Activated T-cell treated with anti-CD3 and anti-CD28 coated beads for 24 hours (primary cell): ENCODE data around the gene ROBO1.

Experiments
- DNase-seq: peaks from one replicate; pipeline ENCODE4 v3.0.0-alpha.2; 2020; ENCODE audit warnings: low read depth

ROBO1 gene

DNA sequence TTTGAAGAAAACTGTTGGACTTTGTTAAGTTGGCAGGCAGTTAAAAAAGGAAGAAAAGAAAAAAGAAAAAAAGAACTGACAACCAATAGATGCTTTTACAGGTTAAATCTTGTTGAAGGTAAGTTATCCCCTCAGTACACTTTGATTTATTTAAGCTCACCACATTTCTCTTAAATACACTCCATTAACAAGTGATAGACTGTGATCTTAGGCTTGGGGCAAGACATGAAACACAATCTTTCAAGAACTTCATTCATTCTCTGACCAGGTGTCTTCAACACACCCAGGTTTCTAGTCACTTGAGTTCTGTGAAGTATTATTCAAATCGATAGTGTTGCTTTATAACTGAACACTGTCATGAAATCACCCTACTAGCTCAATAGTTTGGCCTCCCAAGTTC is 751.9 kb downstream of the ROBO1 start:
- no peak for DNase-seq

DNA sequence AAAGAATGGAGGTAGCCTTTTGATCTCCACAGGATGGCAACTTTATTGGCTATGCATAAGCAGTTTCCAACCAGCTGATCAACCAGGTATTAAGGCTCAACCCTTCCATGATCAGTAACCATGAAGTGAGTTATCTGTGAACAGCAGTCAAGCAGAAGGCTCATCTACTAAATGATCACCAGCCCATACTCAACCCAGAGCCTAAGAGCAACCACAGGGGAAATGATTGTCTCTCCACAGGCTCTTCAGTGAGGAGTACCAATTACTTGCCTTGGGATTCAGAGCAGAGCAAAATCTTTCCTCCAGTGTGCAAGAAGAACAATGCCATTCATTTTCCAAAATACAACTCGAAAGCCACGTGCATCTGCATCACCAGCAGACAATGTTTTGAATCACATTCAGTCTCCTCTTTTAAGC is 754.8 kb downstream of the ROBO1 start:
- no peak for DNase-seq

DNA sequence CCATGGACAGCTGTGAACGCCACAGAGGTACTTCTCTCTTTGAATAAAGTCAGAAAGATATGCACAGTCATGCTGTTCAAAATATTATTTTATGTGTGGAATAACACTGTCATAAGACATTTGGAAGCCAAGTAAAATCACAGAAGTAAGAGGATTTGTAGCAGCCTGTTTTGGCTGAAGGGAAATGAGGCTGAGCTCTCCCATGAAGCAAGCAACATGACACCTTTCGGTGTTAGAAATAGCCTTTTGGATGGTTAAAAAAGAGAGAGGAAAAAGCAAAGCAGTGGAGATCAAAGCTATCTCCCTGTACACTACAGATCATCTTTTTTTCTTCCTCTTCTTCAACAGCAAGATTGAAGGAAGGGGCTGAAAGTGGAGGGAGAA is 755.3 kb downstream of the ROBO1 start:
- no peak for DNase-seq

DNA sequence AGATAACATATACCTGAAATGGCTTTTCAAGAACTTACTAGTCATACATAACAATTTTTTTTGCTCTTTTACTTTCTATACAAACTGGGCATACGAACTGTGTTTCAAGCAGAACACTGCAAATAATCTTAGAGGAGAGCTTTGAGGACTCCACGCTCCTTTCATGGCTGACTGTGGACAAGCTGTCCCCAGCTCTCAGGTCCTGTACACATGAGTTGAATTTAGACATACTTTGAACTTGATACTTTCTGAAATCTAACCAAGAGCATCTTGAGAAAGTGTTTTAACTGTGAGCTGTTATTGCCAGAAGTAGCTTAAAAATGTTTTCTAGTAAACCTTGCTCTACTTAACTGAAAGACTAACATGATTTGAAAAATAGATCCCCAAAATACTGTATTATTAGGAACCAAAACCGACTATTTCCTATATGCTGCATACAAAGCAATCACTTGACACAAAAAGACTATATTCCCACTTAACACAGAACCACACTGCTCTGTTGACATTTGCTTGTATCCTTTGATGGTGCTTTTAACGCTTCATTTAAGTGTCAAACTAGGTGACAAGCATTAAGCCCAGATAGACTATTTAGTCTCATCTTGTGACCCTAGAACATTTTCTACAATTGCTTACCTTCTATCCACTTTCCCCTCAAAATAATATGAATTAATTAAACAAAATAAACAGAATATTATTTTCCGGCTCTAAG is 755.8 kb downstream of the ROBO1 start:
- no peak for DNase-seq

DNA sequence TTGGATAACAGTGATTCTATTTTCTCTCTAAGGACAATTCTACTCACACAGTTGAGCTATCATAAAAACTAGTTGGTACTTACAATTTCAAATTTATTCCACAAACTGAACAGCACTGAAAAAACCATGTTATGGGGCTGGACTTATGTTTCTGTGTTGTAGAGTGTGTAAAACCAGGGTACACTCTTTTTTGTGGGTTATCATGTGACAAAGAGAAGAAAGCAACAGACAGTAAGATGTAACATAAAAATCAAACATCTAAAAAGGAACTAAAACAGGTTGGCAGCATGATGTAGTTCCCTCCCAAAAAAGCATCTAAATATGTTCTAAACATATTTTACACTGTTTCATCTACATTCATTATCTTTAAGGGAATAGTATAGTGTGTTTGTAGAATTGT is 757.9 kb downstream of the ROBO1 start:
- no peak for DNase-seq

DNA sequence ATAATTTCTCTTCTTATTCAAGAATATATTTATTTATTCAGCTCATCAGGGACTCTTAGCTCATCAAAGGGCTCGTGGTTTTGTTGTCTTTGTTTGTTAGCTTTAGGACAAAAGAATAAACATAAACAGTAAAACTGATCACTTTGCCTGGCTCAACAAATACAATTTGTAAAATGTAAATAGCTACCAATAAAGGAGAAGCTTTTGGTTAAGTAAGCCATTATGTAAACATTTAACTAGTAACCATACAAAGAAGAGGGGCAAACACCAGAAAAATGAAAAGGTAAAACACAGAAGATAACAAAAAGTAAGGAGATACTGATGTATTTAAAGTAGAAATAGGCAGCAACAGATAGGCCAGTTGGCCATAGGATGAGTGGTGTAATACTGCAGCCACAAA is 761.7 kb downstream of the ROBO1 start:
- no peak for DNase-seq

DNA sequence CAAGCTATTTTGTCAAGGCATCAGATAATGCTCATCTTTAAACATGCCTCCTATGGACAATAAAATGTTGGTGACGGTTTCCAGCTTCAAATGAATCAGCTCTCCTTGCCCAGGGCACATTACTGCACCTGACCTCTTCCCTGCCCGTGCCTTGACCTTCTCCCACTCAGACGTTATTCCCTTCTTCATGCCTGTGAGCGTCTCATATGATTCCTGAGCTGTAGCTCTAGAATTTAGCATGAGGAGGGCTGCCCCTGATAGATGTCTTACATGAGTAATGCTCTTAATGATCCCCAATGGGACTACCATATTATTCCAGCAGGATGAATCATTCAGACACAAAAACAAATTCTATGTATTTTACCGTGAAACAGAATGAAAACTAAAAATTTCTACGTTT is 762.7 kb downstream of the ROBO1 start:
- DNase-seq: no peak

DNA sequence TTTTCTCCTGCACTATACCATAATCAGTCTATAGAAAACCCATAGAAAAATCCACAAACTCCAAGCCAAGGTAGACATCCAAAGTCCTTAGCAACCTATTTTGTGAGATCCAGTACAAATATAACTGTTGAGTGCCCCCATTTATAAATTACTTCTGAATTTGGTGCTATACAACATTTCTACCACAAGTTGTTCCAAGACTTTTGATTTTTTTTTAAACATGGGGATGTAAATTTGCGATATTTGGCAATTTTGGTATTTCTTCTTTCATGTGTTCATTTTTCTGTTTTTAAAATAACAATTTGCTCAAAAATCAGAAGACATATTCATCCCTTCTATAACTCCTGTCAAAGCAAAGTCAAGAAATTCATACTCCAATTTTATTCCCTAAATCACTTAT is 763.8 kb downstream of the ROBO1 start:
- DNase-seq: no peak

DNA sequence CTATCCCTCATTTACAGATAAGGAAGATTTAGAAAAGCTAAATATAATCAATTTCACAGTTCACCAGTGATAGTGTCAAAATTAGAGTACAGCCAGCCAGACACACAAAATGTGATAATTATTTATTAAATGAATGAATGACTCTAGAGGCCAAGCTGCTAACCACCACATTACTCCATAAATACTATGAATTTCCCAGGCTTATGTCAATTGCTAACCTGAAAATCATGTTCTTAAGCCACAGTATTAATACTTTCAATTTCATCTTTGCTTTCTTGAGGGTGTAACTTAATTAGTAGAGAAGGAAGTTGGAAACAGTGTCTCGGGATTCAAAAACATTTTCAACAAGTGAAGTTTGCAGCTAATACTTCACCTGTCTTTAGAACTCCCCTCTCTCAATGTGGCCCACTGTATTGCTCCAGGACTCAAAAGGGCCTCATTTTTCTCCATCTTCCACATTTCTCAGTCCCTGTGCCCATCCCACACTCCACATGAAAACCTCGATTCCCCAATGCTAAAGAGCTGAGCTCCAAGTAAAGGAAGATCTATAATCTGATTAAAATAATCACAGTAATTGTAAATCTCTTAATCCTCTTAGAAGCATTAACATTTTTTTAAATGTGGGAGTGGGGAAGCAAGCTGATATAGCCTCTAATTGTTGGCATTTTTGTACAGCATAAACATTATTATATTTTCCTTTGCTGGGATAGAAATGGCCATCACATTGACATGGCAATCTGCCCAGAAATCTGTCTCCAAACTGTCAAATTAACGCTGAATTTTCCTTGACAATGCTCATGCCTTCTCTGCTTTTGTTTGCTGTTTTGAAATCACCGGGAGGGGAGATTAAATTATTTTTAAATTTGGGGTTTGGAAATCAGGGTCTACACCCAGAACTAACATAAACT is 765.1 kb downstream of the ROBO1 start:
- no peak for DNase-seq

DNA sequence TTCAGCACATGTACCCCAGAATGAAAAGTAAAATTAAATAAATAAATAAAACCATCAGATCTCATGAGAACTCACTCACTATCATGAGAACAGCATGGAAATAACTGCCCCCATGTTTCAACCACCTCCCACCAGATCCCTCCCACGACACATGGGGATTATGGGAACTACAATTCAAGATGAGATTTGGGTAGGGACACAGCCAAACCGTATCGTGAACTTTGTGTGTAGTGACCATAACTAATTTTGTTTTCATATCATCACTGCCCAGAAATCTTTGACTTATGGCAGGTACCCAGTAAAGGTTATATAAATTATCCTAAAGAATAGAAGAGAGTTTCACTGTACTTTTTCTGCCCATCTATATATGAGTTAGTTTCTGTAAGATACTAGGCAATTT is 766.5 kb downstream of the ROBO1 start:
- no peak for DNase-seq

DNA sequence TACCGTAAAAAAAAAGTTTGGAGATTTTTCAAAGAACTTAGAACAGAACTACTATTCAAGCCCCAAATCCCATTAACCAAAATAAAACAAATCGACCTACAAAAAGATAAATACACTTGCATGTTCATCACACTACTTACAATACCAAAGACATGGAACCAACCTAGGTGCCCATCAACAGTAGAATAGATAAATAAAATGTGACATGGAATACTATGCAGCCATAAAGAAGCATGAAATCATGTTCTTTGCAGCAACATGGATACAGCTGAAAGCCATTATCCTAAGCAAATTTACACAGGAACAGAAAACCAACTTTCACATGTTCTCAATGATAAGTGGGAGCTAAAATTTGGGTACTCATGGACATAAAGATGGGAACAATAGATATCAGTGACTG is 768.7 kb downstream of the ROBO1 start:
- no peak for DNase-seq

DNA sequence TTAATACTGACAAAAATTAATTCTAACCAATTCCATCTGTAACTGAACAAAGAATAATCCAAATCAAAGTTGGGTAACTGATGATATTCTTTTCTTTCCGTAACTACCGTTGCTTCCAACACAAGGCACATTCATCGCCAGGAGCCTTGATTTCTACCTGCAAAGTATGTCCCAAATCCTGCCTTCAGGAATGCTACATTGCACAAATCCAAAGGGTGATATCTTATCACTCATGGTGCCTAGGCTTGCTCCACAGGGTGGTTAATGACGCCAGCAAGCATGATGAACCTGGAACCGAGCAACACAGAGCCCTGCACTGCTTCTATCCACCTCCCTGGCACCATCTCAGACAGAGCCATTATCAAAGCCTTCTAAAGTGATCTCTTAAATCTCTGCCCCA is 772.7 kb downstream of the ROBO1 start:
- no peak for DNase-seq

DNA sequence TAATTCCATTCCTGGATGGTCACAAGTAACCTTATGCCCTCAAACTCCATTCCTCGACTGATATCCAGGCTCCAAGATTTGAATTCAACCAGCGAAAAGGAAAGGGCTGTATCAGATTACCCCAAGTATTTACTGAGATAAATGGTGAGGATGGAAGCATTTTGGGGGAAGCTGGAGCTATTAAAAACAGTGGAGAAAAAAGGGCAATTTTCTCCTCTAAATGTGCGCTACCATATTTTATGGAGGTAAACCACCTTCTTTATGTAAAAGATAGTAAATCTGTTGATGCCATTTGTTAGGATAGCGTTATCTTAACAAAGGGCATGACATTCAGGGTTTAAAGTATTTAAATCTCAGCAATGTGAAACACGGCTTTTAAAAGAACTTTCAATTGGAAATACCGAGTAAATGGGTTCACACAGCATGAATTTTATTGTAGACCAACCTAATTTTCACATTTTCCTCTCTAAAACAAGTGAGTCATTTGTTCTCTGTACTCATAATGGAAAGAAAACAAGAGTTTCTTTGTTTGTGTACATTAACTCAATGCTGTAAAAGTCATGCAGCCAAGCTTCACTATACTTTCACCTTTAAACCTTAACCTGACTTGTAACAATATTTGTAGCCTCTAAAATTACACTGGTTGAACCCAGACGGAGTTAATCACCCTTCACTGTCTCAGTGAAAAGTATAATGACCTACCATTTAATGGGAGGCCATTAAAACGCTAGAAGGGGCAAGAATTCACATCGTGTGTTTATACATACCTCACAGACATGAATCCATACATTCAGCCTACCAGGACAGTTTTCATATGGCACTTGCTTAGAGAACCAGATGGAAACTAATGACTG is 773.4 kb downstream of the ROBO1 start:
- no peak for DNase-seq

DNA sequence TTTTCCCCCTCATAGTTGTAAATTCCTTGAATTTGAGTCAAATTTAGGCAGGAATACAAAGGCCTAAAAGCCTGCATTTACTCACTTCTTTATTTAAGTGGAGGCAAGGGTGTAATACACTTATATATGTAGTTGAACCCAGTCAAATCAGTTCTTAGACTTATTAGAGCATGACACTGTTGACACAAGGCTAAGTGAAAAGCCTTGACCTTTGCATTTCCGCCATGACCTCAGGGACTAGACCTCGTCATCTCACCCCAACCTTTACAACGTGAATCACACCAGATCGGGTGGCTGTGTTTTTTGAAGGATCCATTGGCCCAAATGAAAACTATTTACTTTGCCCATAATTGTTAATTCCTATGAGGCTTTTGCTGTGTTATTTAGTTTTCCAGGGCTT is 774.4 kb downstream of the ROBO1 start:
- DNase-seq: no peak

DNA sequence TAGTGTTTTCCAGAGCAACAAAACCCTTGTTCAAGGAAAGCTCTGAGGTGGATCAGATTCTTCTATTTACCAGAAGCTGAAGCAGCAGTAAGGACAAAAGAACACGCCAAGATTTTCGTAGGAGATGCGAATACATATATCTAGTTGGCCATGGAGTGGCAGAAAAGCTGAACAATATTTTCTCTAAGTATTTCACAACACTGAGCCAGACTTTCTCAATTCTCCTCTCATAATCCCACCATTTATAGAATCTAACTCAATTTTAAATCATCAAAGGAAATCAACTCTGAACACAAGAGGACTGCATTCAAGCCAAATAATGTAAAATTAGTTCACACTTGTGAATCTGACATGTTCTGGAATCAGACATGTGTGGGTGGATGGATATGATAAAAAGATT is 775.0 kb downstream of the ROBO1 start:
- DNase-seq: no peak

DNA sequence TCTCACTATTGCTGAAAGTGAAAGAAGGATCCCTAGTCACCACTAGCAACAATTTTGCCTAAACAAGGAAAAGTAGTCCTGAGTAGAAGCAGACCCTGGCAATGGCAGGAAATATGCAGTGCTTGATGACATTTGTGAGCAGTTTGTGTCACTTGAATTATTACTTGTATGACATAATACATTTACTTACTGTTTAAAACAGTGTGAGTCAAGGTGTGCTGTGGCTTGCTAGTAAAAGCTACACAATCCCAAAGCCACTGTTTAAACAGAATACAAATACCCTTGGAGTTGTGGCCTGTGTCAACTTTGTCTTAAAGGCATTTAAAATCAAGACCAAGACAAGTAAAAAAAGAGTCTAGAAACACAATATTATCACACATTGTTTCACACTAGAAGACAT is 775.4 kb downstream of the ROBO1 start:
- no peak for DNase-seq

DNA sequence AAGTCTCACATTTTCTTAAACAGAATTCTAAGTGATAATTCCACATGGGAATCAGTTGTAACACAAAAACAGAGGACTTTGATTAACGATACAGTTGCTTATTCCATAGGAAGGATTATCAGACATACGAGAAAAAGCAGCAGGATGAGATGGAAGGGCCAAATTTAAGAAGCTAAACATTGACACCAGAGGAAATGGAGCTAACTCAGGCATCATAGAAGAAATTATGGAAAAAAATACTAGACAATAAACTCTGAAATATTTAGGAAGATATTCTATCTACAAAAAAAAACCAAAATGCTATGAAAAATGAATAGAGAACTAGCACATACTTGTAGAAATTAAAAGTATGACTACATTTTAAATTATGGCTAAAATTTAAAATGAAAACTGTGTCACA is 776.1 kb downstream of the ROBO1 start:
- no peak for DNase-seq

DNA sequence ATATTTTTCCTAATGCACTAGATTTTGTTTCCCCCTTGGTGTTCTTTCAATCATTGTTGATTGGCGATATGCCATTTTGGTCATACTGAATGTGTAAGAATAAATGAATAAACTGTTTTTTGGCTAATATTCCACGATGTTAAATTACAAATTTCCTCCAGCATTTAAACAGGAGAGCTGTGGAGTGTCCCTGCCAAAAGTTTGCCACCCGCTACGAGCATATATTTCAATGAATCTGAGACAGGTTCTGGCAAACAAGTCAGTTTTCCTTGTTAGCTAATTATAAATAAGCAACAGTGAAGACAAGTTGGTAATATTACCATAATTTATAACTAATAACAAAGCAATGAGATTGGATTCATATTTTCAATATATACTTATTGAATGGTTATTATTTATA is 777.6 kb downstream of the ROBO1 start:
- no peak for DNase-seq

DNA sequence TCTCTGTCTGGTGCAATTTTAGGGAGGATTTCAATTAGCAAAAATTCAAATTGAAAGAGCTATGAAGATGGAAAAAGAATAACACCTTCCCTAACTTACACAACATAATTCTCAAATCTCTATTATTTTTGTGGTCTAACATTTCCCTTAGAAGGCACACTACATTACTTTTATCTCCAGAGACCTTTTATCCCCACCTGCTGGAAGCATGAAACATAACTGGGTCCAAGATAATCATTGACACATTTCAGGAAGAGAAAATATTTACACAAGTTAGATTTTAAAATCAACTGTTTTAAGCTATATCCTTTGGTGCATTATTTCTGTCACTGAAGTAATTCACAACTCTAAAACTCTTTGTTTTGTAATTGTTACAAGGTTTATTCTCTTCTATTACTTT is 779.5 kb downstream of the ROBO1 start:
- no peak for DNase-seq

DNA sequence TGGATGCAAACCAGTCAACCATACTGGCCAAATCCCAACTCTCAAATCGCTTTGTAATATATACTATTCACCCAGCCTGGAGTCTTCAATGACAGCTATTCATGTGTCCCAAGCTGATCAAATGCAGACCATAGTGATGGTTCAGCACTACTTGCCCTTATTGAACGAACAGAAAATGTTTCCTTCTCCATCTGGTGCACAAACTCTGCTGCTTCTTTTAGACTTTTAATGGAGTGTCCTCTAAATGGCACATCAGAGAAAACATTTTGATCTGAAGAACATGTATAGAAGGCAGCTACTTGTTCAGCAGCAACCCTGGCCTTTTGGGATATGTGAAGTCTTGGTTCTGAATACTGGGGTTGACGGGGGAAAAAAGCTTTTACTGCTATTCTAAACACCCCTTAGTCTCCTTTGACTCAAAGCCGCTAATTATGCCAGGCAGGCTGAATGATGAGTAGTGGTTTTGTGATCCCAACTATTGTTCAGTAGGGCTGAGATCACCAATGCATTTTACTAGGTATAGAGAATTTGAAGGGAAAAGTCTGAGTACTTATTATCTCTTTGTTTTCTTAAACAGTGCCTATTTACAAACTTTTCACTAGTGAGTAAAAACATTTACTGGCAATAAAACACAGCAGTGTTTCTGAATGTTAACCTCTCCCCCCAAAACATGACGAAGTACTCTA is 781.2 kb downstream of the ROBO1 start:
- no peak for DNase-seq

DNA sequence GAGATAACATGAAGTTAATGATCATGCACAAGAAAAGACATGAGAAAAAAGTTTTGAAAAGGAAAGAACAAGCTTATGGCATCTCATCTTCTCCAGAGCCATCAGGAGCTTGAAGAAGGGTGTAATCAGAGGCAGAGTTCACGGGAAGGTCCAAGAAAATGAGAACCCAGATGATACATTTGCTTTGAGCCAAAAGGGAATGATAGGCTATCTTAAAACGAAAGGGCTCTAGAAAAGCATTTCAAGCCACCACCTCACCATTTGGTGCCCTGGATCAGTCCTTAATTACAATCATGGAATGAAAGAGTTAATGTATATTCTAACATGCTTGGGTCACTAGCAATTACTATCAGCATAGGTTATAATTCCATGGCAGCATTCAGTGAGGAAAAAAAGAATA is 781.8 kb downstream of the ROBO1 start:
- DNase-seq: no peak

DNA sequence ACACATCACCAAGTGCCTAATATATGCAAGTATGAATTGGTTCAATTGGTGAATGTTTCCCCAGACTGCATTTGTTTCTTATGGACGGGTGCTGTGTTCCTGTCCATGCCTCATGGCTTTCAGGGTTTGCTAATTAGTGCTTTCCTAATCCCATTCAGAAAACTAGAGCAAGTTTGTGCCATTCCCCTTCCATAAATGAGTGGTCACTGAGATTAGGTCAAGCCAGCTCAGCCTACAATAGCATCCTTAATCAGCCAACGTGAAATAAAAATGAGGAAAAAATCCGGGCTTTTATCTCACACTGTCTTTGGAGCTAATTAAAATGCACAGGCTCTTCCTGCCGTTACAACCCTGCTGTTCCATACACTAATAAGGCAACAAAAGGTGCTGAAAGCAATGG is 788.8 kb downstream of the ROBO1 start:
- no peak for DNase-seq
